GM19468 (cell line): ENCODE measurements around the gene SPIN2B.
"Not testable (repeated sequence)": the region's sequence is repeated elsewhere in the genome, so short reads cannot be mapped to it uniquely, and the experiment has no call there.

Experiments
- ATAC-seq: cut with Tn5 transposase; IDR thresholded peaks from one replicate; pipeline ENCODE4 v1.9.1; 2021; ENCODE audit warnings: mild to moderate bottlenecking, moderate library complexity, moderate number of reproducible peaks; ENCODE audit not compliant: unreplicated experiment; ENCODE audit errors: extremely low read depth

The SPIN2B gene

DNA sequence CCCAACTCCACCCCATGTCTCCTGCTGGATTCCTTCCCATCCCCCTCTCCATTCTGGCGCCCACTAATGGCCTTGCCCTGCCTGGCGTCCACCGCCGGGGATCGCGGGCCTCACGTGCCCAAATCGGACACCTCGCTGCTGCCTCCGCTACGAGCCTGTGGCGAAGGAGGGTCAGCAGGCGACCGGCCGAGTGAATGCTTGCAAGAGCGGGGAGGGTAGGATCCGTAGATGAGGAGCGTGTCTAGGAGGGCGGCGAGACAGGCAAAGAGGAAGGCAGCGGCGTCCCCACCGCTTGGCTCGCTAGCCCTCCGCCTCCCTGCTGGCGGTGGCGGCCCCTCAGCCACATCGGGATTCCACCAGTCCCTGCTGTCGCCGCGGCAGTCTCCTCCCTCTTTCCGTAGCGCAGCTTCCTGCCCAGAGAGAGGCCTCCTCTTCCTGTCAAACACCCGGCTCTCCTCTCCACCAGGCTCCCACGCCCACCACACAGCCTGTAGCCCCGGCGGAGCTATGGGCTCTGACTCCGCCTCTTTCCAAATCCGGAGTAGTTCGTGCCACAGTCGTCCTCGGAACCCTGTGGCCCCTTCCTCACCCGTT is at the start of gene SPIN2B:
Gene SPIN2B (minus strand): TSS at position 387 of the 594 bp plus-strand sequence.
- ATAC-seq, result peak; percentile 98

DNA sequence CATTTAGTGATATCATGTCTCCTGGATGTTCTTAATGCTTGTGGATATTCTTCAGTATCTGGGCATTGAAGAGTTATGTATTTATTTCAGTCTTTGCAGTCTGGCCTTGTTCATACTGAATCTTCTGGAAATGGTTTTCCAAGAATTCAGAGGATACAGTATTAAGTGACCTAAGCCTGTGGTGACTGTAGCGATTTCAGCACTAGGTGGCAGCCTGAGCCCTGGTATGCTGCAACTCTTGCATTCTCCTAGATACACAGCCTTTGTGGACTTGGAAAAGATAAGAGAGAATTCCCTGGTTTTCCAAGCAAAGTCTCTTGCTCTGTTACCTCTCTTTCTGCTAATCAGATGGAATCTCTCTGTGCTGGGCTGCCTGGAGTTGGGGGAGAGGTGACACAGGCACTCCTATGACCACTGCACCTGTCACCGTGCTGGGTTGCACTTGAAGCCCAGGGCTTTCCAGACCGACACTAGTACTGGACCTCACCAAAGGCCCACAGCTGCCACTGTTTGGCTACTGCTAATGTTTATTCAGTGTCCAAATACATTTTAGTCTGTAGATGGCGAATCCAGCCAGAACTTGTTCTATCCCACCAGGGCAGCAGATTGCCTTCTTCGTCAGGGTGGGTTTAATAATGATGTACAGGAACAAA is 35.2 kb upstream of the SPIN2B start:
- no peak for ATAC-seq

DNA sequence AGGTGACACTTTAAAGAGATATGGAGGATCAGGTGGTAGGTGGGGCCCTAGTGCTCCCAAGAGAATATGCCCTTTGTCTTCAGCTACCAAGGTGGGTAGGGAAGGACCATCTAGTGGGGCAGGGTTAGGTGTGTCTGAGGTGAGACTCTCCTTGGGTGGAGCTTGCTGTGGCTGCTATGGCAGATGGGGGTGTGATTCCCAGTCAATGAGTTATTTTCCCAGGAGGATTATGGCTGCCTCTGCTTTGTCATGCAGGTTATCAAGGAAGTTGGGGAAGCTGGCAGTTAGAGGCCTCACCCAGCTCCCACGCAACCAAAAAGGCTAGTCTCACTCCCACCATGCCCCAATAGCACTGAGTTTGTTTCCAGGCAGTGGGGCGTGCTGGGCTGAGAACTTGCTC is 33.8 kb upstream of the SPIN2B start:
- no peak for ATAC-seq

DNA sequence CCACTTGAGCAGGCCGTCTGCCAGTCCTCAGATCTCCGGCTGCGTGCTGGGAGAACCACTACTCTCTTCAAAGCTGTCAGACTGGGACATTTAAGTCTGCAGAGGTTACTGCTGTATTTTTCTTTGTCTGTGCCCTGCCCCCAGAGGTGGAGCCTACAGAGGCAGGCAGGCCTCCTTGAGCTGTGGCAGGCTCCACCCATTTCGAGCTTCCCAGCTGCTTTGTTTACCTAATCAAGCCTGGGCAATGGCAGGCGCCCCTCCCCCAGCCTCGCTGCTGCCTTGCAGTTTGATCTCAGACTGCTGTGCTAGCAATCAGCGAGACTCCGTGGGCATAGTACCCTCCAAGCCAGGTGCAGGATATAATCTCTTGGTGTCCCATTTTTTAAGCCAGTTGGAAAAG is 30.9 kb upstream of the SPIN2B start:
- ATAC-seq, result not testable (repeated sequence)

DNA sequence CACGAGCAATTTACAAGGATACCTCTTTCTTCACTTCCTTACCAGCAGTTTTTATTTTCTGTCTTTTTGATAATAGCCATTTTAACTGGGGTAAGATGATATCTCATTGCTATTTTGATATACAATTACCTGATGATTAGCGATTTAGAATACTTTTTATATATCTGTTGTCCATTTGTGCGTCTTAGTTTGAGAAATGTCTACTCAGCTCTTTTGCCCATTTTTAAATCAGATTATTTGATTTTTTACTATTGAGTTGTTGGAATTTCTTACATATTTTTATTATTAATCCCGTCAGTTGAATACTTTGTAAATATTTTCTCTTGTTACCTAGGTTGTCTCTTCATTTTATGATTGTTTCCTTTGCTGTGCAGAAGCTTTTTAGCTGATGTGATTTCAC is 17.3 kb upstream of the SPIN2B start:
- ATAC-seq, result no peak

DNA sequence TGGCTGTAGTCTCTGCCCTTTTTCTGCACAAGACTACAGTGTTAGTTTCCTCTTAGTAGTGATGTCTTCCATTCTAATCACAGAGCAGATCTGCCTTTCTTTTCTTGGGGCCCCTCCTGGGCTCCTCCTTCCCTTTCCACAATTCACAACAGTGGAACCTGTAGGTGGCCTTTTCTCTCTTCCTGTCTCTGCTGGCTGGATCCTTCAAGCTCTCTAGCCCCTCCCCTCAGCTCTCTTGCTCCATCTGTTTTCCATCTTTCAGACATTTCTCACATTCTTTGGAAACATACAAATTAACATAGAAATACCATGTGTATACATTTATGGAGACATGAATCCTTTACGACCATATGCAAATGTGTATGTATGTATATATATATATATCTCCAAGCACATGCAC is 16.2 kb upstream of the SPIN2B start:
- ATAC-seq, result no peak

DNA sequence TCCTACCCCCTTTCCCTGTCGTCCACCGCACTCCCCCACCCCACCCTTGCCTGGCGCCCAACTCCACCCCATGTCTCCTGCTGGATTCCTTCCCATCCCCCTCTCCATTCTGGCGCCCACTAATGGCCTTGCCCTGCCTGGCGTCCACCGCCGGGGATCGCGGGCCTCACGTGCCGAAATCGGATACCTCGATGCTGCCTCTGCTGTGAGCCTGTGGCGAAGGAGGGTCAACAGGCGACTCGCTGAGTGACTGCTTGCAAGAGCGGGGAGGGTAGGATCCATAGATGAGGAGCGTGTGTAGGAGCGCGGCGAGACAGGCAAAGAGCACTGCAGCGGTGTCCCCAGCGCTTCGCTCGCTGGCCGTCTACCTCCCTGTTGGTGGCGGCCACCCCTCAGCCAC is 15.7 kb upstream of the SPIN2B start, which contains the start of gene SPIN2A:
Gene SPIN2A (minus strand): TSS at position 325 of the 400 bp plus-strand sequence. CDS start 800 bp downstream, outside the sequence.
- not testable (repeated sequence) for ATAC-seq

DNA sequence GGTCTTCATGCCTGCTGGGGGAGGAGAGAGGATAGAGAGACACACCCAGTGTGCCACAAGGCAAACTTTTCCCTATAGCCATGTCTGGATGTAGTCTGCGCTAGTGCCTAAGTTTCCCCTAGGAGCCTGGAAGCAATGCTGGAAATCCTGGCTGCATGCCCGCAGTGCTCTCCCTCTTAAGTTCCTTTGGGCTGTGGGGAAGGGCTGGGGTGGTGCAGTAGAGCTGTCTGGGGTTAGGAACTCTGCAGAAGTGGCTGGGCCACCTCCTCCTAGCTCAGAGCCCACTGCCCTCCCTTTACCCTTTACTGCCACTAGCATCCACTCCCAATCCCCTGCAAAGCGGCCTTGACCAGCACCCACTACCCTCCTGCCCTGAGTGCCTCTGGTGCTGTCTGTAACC is 15.2 kb upstream of the SPIN2B start:
- ATAC-seq, result not testable (repeated sequence)

DNA sequence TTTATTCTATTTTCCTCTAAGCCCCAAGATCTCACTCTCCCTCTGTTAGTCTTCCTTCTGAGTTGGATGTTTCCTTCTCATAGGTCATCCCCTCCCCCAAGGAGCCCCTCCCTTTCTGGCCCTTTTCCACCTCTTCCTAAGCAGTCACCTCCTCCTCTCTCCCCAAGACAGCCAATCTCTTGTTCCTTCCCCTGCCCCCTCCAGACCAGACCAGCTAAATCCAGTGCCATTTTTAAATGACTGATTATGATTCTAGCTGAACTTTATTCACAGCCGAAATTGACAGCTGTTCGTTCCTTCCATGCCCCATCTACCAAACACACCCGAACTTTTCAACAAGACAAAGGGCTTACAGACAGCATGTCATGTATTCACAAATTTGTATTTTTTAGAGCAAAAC is 13.9 kb upstream of the SPIN2B start:
- no peak for ATAC-seq

DNA sequence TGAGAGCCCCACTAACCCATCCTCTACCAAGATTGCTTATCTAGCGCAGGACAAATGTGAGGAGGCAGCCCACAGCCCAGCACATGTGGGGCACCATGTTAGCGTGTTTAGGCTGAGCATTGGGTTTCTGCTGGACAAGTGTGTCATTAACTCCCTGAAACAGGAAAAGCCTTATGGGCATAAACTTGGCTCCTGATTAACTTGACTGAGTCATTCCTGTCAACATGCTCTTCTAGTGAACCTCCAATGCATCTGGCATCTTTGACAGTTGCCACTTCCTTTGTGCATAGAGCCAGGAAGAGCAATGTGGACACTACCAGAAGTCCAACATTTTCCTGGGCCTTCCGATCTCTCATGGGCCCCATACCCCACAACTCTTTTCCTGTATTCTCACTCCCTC is 13.4 kb upstream of the SPIN2B start:
- no peak for ATAC-seq

DNA sequence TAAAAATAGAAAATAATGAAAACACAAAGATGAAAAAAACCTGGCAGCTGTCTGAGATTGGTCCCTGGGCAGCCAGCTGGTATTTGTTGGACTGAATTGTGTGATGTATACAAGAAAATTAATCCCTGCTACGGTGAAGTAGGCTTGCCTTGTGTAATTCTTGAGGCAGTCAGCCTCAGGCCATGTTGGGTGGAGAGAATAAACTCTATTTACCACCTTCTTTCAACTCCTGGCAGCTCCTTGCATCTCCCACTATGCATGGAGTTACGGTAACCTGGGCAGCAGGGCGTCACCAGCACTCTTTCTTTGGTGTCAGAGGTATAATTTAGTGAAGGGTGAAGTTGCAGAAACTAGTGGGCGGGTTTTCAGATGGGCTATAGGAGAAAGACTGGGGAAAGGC is 12.4 kb upstream of the SPIN2B start:
- no peak for ATAC-seq

DNA sequence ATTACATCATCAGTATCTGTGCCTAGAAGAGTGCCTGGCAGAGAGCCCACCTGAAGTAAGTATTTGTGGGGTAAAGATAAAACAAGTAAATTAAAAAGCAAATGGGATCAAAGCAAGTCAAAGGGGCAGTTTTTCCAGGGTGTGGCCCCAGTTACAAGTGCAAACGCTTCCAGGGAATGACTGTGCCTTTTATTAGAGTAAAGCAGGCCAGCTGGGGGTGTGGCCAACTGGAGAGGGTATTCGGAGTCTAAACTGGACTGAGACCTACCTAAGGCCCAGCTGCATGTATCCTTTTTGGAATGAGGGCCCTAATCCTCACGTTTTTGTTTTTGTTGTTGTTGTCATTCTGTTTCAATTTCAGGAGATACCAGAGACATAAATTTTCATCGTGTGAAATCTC is 11.9 kb upstream of the SPIN2B start:
- ATAC-seq, result not testable (repeated sequence)

DNA sequence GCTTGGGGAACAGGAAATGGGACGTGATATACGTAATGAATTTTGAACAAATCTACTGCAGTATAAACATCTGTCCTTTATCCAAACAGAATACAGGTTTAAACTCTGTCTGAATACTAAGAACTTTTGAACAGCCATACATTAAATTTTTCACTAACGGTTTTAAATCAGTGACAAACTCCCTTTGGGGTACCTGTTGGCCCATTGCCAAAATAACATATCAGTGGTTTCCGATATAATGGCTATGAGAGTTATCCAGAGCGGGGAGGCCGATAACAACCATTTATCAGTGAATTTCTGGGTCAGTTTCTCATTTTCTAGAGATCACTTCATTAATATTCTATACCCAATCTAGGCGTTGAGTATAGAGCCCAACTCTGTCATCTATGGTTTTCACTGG is 10.7 kb upstream of the SPIN2B start:
- ATAC-seq, result no peak

DNA sequence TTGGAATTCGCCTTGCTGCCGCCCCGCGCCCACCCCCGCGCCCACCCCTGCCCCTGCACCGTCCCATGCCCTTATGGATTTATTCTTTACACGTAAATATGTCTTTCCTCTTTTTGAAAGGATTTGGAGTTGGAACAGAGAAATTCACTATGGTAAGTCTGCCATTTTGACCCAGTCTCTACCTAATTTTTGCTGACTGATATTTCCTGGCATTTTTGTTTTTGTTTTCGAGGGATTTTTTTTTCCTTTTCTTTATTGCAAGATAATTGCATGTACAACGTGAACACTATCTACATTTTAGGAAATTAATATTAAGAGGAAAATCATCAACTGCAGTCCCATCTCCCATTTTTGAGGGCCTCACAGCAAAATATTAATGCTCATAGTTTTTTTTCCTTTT is 468 bp upstream of the SPIN2B start:
- no peak for ATAC-seq

DNA sequence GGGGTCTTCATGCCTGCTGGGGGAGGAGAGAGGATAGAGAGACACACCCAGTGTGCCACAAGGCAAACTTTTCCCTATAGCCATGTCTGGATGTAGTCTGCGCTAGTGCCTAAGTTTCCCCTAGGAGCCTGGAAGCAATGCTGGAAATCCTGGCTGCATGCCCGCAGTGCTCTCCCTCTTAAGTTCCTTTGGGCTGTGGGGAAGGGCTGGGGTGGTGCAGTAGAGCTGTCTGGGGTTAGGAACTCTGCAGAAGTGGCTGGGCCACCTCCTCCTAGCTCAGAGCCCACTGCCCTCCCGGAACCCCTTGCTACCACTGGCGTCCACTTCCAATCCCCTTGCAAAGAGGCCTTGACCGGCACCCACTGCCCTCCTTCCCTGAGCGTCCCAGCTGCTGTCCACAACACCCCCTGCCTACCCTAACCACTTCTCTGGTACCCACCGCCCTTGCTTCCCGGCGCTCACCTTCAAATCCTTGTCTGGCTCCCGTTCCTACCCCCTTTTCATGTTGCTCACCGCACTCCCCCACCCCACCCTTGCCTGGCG is 658 bp downstream of the SPIN2B start:
- not testable (repeated sequence) for ATAC-seq

DNA sequence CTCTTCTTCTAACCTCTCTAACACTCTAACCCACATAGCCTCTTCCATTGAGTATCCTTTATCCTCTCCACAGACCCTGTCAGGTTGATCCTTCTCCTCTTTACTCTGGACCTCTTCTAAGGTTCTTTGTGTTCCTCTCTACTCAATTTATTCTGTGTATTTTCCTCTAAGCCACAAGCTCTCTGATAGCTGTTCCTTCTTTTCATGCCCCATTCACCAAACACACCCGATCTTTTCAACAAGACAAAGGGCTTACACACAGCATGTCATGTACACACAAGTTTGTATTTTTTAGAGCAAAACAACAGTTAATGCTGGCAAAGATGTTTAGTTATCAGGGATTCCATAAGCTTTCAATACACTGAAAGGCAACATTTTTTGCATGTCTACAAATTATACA is 1.9 kb downstream of the SPIN2B start:
- ATAC-seq, result no peak

DNA sequence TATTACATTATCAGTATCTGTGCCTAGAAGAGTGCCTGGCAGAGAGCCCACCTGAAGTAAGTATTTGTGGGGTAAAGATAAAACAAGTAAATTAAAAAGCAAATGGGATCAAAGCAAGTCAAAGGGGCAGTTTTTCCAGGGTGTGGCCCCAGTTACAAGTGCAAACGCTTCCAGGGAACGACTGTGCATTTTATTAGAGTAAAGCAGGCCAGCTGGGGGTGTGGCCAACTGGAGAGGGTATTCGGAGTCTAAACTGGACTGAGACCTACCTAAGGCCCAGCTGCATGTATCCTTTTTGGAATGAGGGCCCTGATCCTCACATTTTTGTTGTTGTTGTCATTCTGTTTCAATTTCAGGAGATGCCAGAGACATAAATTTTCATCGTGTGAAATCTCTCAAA is 3.8 kb downstream of the SPIN2B start:
- not testable (repeated sequence) for ATAC-seq

DNA sequence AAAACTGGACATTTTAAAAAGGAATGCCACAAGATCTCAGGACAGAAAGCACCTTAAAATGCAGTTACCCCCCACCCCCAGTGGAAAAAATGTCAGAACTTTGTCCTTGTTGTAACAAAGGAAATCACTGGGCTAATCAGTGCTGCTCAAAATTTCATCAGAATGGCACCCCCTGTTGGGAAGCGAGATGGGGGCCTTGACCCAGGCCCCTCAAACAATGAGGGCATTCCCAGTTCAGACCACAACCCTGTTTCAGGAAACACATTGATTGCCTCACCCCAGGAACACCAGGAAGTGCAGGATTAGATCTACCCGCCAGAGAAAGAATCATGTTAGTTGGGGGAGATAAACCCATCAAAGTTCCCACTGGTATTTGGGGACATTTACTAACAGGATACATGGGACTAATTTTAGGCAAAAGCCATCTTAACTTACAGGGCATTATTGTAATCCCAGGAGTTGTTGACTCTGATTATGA is 16.4 kb downstream of the SPIN2B start:
- no peak for ATAC-seq

DNA sequence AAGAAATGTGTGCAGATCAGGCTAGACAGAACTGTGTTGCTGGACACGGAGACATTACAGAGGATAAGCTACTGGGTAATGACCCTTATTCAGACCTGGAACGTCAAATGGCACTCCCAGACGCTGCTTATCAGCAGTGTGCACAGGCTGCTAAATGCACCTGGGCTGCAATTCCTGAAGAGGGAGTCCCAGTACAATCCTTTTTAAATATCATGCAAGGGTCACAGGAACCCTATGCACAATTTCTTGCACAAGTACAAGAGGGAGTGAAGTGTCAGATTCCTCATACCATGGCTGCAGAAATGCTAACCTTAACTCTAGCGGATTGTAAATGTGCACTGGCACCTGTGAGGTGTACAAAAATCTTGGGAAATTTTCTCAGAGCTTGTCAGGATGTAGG is 16.9 kb downstream of the SPIN2B start:
- ATAC-seq, result no peak

DNA sequence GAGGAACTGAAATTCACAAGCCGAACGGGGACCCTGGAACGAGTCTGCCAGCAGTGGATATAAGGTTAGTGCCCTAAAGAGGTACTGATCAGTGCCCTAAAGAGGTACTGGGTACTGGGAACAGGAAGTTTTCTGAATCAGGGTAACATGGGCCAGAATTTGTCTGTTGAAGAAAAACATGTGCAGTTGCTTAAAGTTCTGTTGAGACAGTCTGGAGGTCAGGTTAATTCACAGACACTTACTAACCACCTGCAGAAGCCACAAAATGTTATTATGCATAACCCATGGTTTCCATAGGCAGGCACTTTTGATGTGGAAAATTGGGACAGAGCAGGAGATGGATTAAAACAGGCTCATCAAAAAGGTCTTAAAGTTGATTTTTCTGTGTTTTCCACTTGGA is 17.9 kb downstream of the SPIN2B start:
- ATAC-seq, result no peak

DNA sequence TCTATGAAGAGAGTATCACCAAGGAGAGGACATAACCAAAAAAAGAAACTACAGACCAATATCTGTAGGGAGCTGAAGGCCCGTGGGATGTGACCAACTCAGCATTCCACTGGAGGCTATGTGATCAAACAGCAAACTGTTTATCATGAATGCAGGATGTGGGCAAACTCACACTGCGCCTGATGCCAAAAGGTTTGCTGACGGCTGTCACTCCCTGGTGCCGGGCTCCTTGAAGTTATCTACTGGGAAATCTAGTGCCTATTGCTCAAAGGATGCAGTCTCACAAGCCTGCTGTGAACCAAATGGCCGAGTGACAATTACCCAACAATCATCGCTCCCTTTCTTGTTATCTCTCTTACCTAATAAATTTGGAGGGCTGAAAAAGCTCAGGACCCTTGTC is 18.4 kb downstream of the SPIN2B start:
- ATAC-seq, result not testable (repeated sequence)

DNA sequence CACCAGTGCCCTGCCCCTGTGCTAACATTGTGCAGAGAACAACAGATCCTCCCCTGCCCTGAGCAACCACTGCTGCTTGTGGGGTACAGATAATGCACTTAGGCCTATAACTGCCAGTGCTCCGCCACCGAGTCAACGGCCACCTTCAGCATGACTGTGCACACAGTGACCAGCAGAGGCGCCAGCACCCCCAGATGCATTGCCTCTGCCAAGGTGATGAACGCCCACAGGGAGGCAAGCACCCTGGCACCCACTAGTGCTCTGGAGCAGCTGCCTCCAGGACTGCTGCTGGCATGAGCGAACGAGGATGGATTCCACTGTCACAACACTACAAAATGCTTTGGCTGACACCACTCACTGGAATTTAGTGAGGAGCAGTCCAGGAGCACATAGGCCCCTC is 38.2 kb downstream of the SPIN2B start:
- ATAC-seq, result no peak
